ENCODE measurements around the gene KLK3. TPM values are rescaled to one million over a fixed set of nuclear protein-coding genes. Genes with fewer than 3 reads are reported as not detected.
A peak's percentile ranks its signal among the peaks of the same experiment; 100 is the strongest.

Gene KLK3
- total and polyA plus RNA-seq, 2 of the 8 experiments (the other 6 are each of a cell fraction or from before 2014, with no cell fraction given): 0.08 TPM; not detected in 1

GRCh38 chr19:50817941-50818858 is 36.5 kb upstream of the KLK3 start:
- Histone ChIP-seq H4K91ac (replicated peaks; ENCODE audit: insufficient read length, low read length) (no peak overlapping the region), H2BK5ac (ENCODE audit: low read depth, low read length) (peak overlapping the region; percentile 61; the same call in 1 of the 2 replicates), H4K5ac (ENCODE audit: insufficient read length, low read depth, low read length) (peak overlapping the region; percentile 3), H3K4me2 (ENCODE audit: insufficient read depth in 1 of 2, low read depth in 2 of 2, low read length in 2 of 2) (peak overlapping the region; percentile 54 to 81), H3K79me1 (ENCODE audit: low read depth, low read length) (no peaks in the 10 kb centered on the region), H3K27me3 (replicated peaks in 1 of 4; ENCODE audit: control insufficient read depth in 3 of 4, extremely low read depth in 1 of 4, insufficient read depth in 3 of 4, low read length in 3 of 4) (peaks cover 9 to 37% (median 33%) of the 10 kb centered on the region in 4 experiments), H3K4me3 (ENCODE audit: extremely low read depth in 1 of 4, insufficient read depth in 2 of 4, low read depth in 3 of 4, low read length in 4 of 4) (peak overlapping the region; percentile 48 to 84 (median 82)), H2BK12ac (ENCODE audit: low read depth, low read length) (peak overlapping the region; percentile 11; the same call in 1 of the 2 replicates), H3K23me2 (ENCODE audit: low read depth, low read length) (peaks cover 17% of the 10 kb centered on the region), H3K56ac (replicated peaks; ENCODE audit: insufficient read length, low read depth, low read length) (peak overlapping the region; percentile 87), H3K36me3 (ENCODE audit: control insufficient read depth in 2 of 4, insufficient read depth in 4 of 4, low read length in 3 of 4) (no peaks in the 10 kb centered on the region), H3K23ac (ENCODE audit: insufficient read length) (no peak overlapping the region), H3K4ac (replicated peaks; ENCODE audit: insufficient read length, low read depth, low read length) (no peak overlapping the region), H3K4me1 (replicated peaks in 1 of 4; ENCODE audit: control insufficient read depth in 3 of 4, insufficient read depth in 4 of 4, low read length in 3 of 4) (peaks cover 5 to 26% (median 20%) of the 10 kb centered on the region in 4 experiments), H2AFZ (ENCODE audit: low read length) (peak overlapping the region; percentile 81; the same call in 1 of the 2 replicates), H2BK20ac (ENCODE audit: low read length) (0 out of 2 replicates have a peak overlapping the region, but pooled peaks have one; percentile 80), H3K79me2 (ENCODE audit: control insufficient read depth in 1 of 2, insufficient read depth in 2 of 2, low read length in 2 of 2) (no peaks in the 10 kb centered on the region), H3K9ac (replicated peaks in 1 of 4; ENCODE audit: extremely low read depth in 1 of 4, low read depth in 3 of 4, low read length in 3 of 4) (peak overlapping the region in 2 of 4 experiments; percentile 56 to 66; a peak in 4 of 7 replicates), H2BK120ac (replicated peaks; ENCODE audit: low read depth, low read length) (no peak overlapping the region), H2AK5ac (ENCODE audit: low read depth, low read length) (no peak overlapping the region), H3K9me3 (ENCODE audit: insufficient read depth in 2 of 2, low read depth in 1 of 2, low read length in 1 of 2) (no peaks in the 10 kb centered on the region), H3K18ac (ENCODE audit: extremely low read depth, low read length) (peak overlapping the region; percentile 87), H4K20me1 (replicated peaks in 1 of 2; ENCODE audit: control insufficient read depth in 1 of 2, insufficient read depth in 2 of 2, low read length in 2 of 2) (peaks cover 0 to 2% of the 10 kb centered on the region in 2 experiments), H2BK15ac (ENCODE audit: low read length) (peak overlapping the region; percentile 95; the same call in 1 of the 2 replicates), H3K14ac (ENCODE audit: insufficient read length) (no peak overlapping the region), H3K27ac (ENCODE audit: low read depth, low read length) (no peak overlapping the region), H4K8ac (ENCODE audit: extremely low read depth, insufficient read depth, low read length) (no peak overlapping the region)
- peak; percentile 65 to 99 for DNase-seq (ENCODE audit: low read depth in 1 of 2, low spot score in 2 of 2)
- FAIRE-seq: peak; percentile 7
- ChIA-PET CTCF (ENCODE audit: partially characterized antibody) (no interaction called here), POLR2A (ENCODE audit: partially characterized antibody) (interaction anchor here (1.6 to 14.4 kb wide), 2 partner anchors 12 to 20 kb away, joined by 6 to 275 read pairs; no protein-coding TSS in a partner anchor)
- WGBS, 2 experiments (ENCODE audit: extremely low coverage in 1 of 2, insufficient coverage in 1 of 2, insufficient read length in 1 of 2, insufficient replicate concordance in 2 of 2, low coverage in 1 of 2, low lambda C conversion rate in 2 of 2, missing lambda C conversion rate in 1 of 2): 15% methylated on average over 36 of the region's 52 CpGs; no CpG with 5 or more reads in 1 of the 2 experiments
- no peak for TF ChIP-seq SP4 (IDR thresholded peaks at IDR 0.05; ENCODE audit: low read length)
- peak; percentile 75 for TF ChIP-seq ASH2L (IDR thresholded peaks at IDR 0.05; ENCODE audit: low read length)
- TF ChIP-seq TAF1 (IDR thresholded peaks at IDR 0.05; ENCODE audit: low read depth, low read length): peak; percentile 57
- TF ChIP-seq RXRA (IDR thresholded peaks at IDR 0.05; ENCODE audit: insufficient read depth, low read depth, low read length): no peak
- no peak for TF ChIP-seq SUZ12 (IDR thresholded peaks at IDR 0.05; ENCODE audit: low read length)
- TF ChIP-seq SAP30 (IDR thresholded peaks at IDR 0.05; ENCODE audit: insufficient read depth, insufficient replicate concordance, low read length): no peak
- TF ChIP-seq TBP (IDR thresholded peaks at IDR 0.05; ENCODE audit: low read depth, low read length): no peak
- TF ChIP-seq CBX5 (IDR thresholded peaks at IDR 0.05; ENCODE audit: low read depth, low read length): no peak
- no peak for TF ChIP-seq ATF2 (IDR thresholded peaks at IDR 0.05; ENCODE audit: low read length)
- no peak for TF ChIP-seq KDM5A (IDR thresholded peaks at IDR 0.05; ENCODE audit: low read length)

Data from H1 (cell line).